Cortex of kidney (tissue), 1 donor: Measurements from ENCODE around the gene APOH.

Experiments
- DNase-seq: peaks from one replicate; lab custom pipeline; 2025; lab: John Stamatoyannopoulos, UW

The APOH gene

DNA sequence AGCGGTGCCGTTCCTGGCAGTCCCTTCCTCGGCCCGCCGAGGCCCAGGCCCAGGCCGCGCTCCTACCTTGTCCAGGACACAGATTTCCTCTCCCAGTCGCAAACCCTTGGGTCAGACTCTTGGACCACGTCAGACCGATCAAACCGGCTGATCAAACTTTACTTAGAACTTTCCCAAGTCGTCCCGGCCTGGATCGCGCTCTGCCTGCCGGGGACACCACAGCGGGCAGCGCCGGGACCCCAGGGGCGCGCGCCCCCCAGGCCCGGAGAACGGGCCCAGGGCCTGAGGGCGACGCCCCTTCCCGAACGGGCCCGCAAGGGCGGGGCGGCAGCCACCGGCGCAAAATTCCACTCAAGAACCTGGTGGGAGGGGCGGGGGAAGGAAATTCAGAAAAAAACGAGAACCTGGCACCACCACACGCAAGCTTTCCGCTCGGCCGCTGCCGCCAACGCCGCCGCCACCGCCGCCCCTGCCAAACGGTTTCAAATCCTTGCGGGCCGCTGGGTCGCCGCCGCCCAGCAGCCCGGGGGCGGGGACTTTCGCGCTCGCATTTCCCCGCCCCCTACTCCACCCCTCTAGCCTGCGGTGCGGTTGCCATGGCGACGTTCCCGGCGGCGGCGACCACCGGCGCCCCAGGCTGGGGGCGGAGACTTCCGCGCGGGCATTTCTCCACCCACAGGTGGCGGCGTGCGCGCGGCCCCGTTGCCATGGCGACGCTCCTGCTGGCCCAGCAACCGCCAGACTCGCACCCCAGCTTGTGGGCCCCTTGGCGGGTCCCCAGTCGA is 37.4 kb downstream of the APOH start, which contains the start of gene CEP112:
TSS of gene CEP112 (minus strand) at position 541 of the 785 bp plus-strand sequence.
- no peak for DNase-seq

DNA sequence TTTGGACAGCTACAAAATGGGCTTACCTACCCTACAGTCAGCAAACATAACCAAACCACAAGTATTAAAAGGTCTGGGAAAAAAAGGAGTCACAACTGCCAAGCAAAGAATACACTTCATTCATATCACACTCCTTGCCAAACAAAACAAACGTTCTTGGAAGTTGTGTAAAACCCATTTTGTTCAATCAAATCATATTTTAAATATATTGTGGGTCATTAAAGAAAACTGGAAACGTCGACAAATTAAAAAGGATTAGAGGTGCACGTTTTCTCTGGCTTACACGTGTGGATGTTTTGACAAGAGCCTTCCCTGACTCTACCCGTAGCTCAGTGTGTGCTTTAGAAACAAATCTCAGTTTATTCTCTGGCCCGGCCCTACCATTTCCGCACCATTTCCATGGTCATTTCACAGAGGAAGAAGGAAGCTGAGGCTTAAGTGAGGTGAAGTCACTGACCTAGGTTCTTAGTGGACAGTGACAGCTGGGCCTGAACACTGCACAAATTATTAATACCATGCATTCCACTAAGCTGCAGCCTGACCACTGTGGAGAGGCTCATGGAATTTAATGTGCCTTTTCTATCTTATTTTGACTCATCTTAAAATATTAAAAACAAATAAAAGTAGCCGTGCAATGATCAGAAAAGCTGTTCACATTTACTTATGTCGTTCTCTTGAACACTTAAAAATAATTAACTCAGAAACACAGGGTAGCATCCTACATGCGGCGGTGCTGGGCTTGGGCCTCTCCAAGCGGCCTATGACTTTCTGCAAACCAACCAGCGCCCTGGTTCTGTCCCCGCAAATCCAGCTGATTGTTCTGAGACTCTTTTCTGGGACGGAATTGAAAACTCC is 38.2 kb downstream of the APOH start:
- DNase-seq, result no peak

DNA sequence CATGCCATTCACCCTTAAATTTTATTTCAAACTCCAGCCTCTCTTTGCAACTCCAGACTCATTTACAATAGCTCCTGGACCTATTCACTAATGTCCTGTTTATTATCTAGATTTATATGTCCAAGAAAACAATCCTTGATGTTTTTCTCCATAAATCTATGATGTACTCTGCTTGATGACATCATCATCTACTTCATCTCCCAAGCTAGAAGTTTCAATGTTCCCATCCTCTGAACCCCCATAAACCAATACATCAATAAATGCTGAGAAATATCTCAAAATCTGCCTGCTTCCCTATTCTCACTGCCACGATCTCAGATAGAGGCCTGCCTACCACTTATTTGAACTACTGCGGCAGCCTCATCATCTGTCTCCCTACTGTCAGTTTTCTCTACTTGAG is 41.5 kb downstream of the APOH start:
- no peak for DNase-seq

GRCh38 chr17:66185862-66186261 is 43.4 kb downstream of the APOH start:
- no peak for DNase-seq

GRCh38 chr17:66184392-66184791 is 44.8 kb downstream of the APOH start:
- no peak for DNase-seq

GRCh38 chr17:66183529-66183928 is 45.7 kb downstream of the APOH start:
- no peak for DNase-seq

GRCh38 chr17:66178642-66179041 is 50.6 kb downstream of the APOH start:
- DNase-seq, result no peak

DNA sequence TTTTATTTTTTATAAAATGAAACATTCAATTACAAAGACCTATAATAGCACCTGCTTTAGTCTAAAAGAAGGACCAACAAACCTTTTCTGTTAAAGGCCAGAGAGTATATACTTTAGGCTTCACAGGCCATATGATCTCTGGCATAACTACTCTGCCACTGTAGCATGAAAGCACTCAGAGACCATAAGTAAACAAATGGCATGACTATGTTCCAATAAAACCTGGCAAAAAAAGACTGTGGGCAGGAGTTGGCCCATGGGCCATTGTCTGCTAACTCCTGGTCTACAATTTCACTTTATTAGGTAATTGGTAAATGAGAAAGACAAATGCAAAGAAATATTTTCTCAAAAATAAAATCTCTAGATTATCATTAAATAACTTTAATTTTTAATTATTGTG is 52.2 kb downstream of the APOH start:
- DNase-seq, result no peak

DNA sequence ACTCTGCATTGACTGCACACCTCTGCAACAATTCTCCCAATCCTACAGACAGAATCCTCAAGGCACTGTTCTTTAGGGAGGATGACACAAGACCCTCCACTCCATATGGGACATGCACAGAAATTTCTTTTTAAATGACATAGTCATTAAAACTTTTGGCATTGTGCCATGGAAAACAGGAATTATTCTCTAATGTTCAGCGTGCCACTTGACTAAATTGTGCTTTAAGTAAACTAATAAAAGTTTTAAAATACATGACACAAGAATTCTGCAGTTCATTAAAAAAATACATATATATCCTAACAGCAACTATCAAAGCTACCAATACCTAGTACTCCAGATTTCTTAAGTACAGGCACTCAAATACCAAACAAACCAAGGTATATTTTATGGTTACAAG is 53.3 kb downstream of the APOH start:
- DNase-seq, result no peak

GRCh38 chr17:66172691-66173223 is 56.5 kb downstream of the APOH start:
- no peak for DNase-seq

- no peak for DNase-seq
Measured at GRCh38 chr17:66172144-66172543, 57.1 kb downstream of the APOH start.

GRCh38 chr17:66171692-66172091 is 57.5 kb downstream of the APOH start:
- DNase-seq, result no peak

GRCh38 chr17:66171172-66171571 is 58.0 kb downstream of the APOH start:
- DNase-seq, result no peak

GRCh38 chr17:66169839-66170238 is 59.4 kb downstream of the APOH start:
- DNase-seq, result no peak

DNA sequence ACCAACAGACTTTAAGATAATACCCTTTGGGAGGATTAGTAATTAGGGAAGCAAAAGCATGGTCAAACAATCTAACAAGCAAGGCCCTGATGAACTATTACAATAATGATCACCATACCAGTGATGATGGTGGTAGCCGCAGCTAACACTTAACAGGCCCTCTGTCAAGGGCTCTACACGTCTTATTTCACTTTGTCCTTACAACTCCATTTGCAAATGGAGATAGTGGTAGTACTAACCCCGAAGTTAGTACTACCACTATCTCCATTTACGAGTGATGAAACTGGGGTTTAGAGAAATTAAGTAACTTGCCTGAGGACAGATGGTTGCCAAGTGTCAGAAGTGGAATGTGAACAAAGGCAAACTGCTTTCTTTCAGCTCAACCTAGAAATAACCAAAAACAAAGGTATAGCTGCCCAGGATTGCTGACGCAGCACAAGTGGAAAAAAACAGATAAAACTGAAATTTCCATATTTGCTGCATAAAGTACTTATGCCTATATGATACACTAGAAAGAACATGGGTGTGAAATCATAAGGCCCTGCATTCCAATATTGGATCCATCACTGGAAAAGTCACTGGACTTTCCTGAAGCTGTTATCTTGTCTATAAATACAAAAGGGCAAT is 61.9 kb downstream of the APOH start:
- no peak for DNase-seq

DNA sequence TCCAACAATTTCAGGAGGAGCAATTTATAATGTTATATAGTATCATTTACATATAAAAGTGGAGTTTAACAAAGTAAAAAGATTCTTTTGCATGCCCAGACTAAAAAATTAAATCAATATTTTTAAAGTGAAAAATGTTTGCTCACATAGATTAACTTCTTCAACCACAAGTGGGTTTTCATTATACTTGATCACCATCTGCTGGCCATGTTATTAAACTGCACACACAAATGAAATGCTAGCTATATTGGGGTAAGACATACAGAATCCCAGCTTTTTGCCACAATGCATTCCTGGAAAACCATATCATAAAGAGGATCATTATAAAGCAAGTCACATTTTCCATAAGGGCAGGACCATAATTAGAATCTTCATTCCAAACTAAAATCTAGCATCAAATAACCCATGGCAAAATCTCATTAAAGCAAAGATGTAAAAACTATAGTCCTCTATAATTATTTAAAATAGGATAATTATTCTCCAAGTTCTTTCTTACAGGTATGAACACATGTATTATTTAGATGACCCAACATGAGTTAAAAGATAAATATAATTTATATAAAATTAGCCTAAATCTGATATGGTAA is 63.6 kb downstream of the APOH start:
- no peak for DNase-seq
